ENCODE measurements around the gene DOCK4. TPM values are rescaled to one million over a fixed set of nuclear protein-coding genes. Genes with fewer than 3 reads are reported as not detected.

Gene DOCK4
- total RNA-seq, 1 experiment from 2014 or later: 31.4 TPM

GRCh38 chr7:111982804-111983203, 223.4 kb downstream of the DOCK4 start:
- Mint-ChIP-seq H3K4me1 (ENCODE audit: insufficient read depth, unreplicated experiment) (peaks cover 21% of the 10 kb centered on the region), H3K27me3 (ENCODE audit: insufficient read depth, unreplicated experiment) (no peaks in the 10 kb centered on the region), H3K36me3 (ENCODE audit: insufficient read depth, unreplicated experiment) (peaks cover 9% of the 10 kb centered on the region), H3K9me3 (ENCODE audit: unreplicated experiment) (no peaks in the 10 kb centered on the region), H3K27ac (ENCODE audit: low read depth, unreplicated experiment) (no peak overlapping the region), H3K4me3 (ENCODE audit: unreplicated experiment) (no peak overlapping the region)
- ChIA-PET CTCF (interaction anchor here (0.6 to 1.4 kb wide), 2 partner anchors 11 to 38 kb away, joined by 3 read pairs; no protein-coding TSS in a partner anchor), POLR2A (no interaction called here)
- BruUV-seq (replicated peaks): no TSS peak
- intact Hi-C loops (cut with micrococcal nuclease): no loop called here
- no peak for TF ChIP-seq CTCF (IDR thresholded peaks at IDR 0.05; ENCODE audit: unreplicated experiment)
- DNase-seq (ENCODE audit: unreplicated experiment): no peak

GRCh38 chr7:111982133-111982532, 224.1 kb downstream of the DOCK4 start:
- H3K4me3 Mint-ChIP-seq (ENCODE audit: unreplicated experiment): no peak overlapping the region
- H3K4me1 Mint-ChIP-seq (ENCODE audit: insufficient read depth, unreplicated experiment): peaks cover 14% of the 10 kb centered on the region
- ChIA-PET POLR2A (no interaction called here), CTCF (interaction anchor here (0.6 kb wide), 1 partner anchor 39 kb away, joined by 3 read pairs; no protein-coding TSS in a partner anchor)
- BruUV-seq (replicated peaks): no TSS peak
- no peak for DNase-seq (ENCODE audit: unreplicated experiment)
- peaks cover 9% of the 10 kb centered on the region for H3K36me3 Mint-ChIP-seq (ENCODE audit: insufficient read depth, unreplicated experiment)
- intact Hi-C loops (cut with micrococcal nuclease): no loop called here
- TF ChIP-seq CTCF (IDR thresholded peaks at IDR 0.05; ENCODE audit: unreplicated experiment): no peak
- H3K9me3 Mint-ChIP-seq (ENCODE audit: unreplicated experiment): no peaks in the 10 kb centered on the region
- H3K27ac Mint-ChIP-seq (ENCODE audit: low read depth, unreplicated experiment): no peak overlapping the region
- no peaks in the 10 kb centered on the region for H3K27me3 Mint-ChIP-seq (ENCODE audit: insufficient read depth, unreplicated experiment)

DNA sequence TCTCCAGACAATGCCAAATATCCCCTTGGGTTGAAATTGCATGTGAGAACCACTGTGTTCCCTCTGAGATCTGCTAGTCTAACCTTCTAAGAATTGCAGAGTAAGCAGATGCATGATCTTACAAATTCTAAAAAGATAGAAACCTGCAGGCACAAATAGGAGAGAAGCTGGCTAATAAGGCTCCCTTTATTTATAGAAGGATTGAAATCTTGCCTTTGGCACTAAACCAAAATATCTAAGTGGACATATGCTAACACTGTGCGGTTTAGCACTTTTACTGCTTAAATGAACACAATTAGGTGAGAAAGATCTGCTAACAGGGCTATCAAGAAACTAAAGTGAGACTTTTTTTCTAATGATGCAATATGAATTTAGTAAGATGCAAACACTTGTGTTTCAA, 225.5 kb downstream of the DOCK4 start:
- Mint-ChIP-seq H3K27ac (ENCODE audit: low read depth, unreplicated experiment) (no peak overlapping the region), H3K27me3 (ENCODE audit: insufficient read depth, unreplicated experiment) (no peaks in the 10 kb centered on the region), H3K4me3 (ENCODE audit: unreplicated experiment) (no peak overlapping the region), H3K9me3 (ENCODE audit: unreplicated experiment) (no peaks in the 10 kb centered on the region), H3K4me1 (ENCODE audit: insufficient read depth, unreplicated experiment) (no peaks in the 10 kb centered on the region), H3K36me3 (ENCODE audit: insufficient read depth, unreplicated experiment) (peaks cover 9% of the 10 kb centered on the region)
- POLR2A ChIA-PET: no interaction called here
- no TSS peak for BruUV-seq (replicated peaks)
- no peak for TF ChIP-seq CTCF (IDR thresholded peaks at IDR 0.05; ENCODE audit: unreplicated experiment)
- intact Hi-C loops (cut with micrococcal nuclease): no loop called here
- DNase-seq (ENCODE audit: unreplicated experiment): no peak
- CTCF ChIA-PET: no interaction called here

- no peaks in the 10 kb centered on the region for H3K4me1 Mint-ChIP-seq (ENCODE audit: insufficient read depth, unreplicated experiment)
- no peak for TF ChIP-seq CTCF (IDR thresholded peaks at IDR 0.05; ENCODE audit: unreplicated experiment)
- DNase-seq (ENCODE audit: unreplicated experiment): no peak
- intact Hi-C loops (cut with micrococcal nuclease): no loop called here
- ChIA-PET CTCF (interaction anchor here (0.6 kb wide), 1 partner anchor 1697 kb away, joined by 3 read pairs; no protein-coding TSS in a partner anchor), POLR2A (no interaction called here)
- H3K4me3 Mint-ChIP-seq (ENCODE audit: unreplicated experiment): no peak overlapping the region
- no peaks in the 10 kb centered on the region for H3K27me3 Mint-ChIP-seq (ENCODE audit: insufficient read depth, unreplicated experiment)
- BruUV-seq (replicated peaks): no TSS peak
- H3K9me3 Mint-ChIP-seq (ENCODE audit: unreplicated experiment): no peaks in the 10 kb centered on the region
- H3K36me3 Mint-ChIP-seq (ENCODE audit: insufficient read depth, unreplicated experiment): no peaks in the 10 kb centered on the region
- H3K27ac Mint-ChIP-seq (ENCODE audit: low read depth, unreplicated experiment): no peak overlapping the region
Measured at GRCh38 chr7:111975346-111975745, 230.9 kb downstream of the DOCK4 start.

Data from MCF 10A (cell line).